Activated naive CD8-positive, alpha-beta T cell treated with anti-CD3 and anti-CD28 coated beads, Interleukin-2, amount 50 U/mL, for 16 hours (primary cell): Measurements from ENCODE around the gene GNA15.

ENCODE experiments used
- DNase-seq: peaks from one replicate; pipeline ENCODE4 v3.0.0-alpha.2; 2020; ENCODE audit warnings: low read depth, low spot score

Gene GNA15

GRCh38 chr19:3175781-3176714, 40.2 kb downstream of the GNA15 start:
- DNase-seq = no peak

- no peak for DNase-seq
These were observed 41.1 kb downstream of the GNA15 start for GRCh38 chr19:3176715-3177501.

- peak; percentile 49 for DNase-seq
These were observed 42.6 kb downstream of the GNA15 start, which contains the start of gene S1PR4 for GRCh38 chr19:3178377-3178972. Gene S1PR4, plus strand, starts transcription at chr19:3178769. Its CDS starts 24 bp downstream, at chr19:3178793.

GRCh38 chr19:3178973-3179738, 43.3 kb downstream of the GNA15 start:
- no peak for DNase-seq

- DNase-seq = no peak
These were observed 44.0 kb downstream of the GNA15 start for GRCh38 chr19:3179739-3180293.

- no peak for DNase-seq
These were observed 48.1 kb downstream of the GNA15 start for GRCh38 chr19:3183721-3184641.

- DNase-seq = no peak
These were observed 49.1 kb downstream of the GNA15 start for GRCh38 chr19:3184847-3185460.

GRCh38 chr19:3185461-3186159, 49.8 kb downstream of the GNA15 start, which contains the start of gene NCLN:
Gene NCLN, plus strand, starts transcription at chr19:3185930. Its CDS starts 101 bp downstream, at chr19:3186031.
- peak; percentile 85 for DNase-seq

- no peak for DNase-seq
These were observed 50.4 kb downstream of the GNA15 start for GRCh38 chr19:3186160-3186688.

- DNase-seq = no peak
These were observed 51.2 kb downstream of the GNA15 start for GRCh38 chr19:3186891-3187661.

GRCh38 chr19:3187662-3188511, 52.1 kb downstream of the GNA15 start:
- DNase-seq = no peak

- DNase-seq = no peak
These were observed 53.1 kb downstream of the GNA15 start for GRCh38 chr19:3188627-3189596.

GRCh38 chr19:3189702-3190469, 54.1 kb downstream of the GNA15 start:
- no peak for DNase-seq

GRCh38 chr19:3190470-3190770, 54.6 kb downstream of the GNA15 start:
- DNase-seq = no peak
